GM18511 (cell line): ENCODE results near the gene DAB1.

Experiments
- ATAC-seq: cut with Tn5 transposase; IDR thresholded peaks from one replicate; pipeline ENCODE4 v1.9.1; 2021; ENCODE audit warnings: mild to moderate bottlenecking, moderate library complexity; ENCODE audit not compliant: unreplicated experiment

Gene DAB1

GRCh38 chr1:56995414-56996100, 428.3 kb downstream of the DAB1 start:
- no peak for ATAC-seq

GRCh38 chr1:56993475-56993874, 430.4 kb downstream of the DAB1 start:
- no peak for ATAC-seq

GRCh38 chr1:56992318-56993125, 431.3 kb downstream of the DAB1 start:
- no peak for ATAC-seq

GRCh38 chr1:56991576-56991975, 432.3 kb downstream of the DAB1 start:
- ATAC-seq, result no peak

- ATAC-seq, result no peak
These were observed 437.5 kb downstream of the DAB1 start for GRCh38 chr1:56986397-56986796.

GRCh38 chr1:56985857-56986256, 438.0 kb downstream of the DAB1 start:
- ATAC-seq, result no peak

- ATAC-seq, result no peak
These were observed 440.4 kb downstream of the DAB1 start for GRCh38 chr1:56983484-56983883.

- no peak for ATAC-seq
These were observed 443.7 kb downstream of the DAB1 start for GRCh38 chr1:56979986-56980755.

- no peak for ATAC-seq
These were observed 445.0 kb downstream of the DAB1 start for GRCh38 chr1:56978819-56979218.

- no peak for ATAC-seq
These were observed 445.9 kb downstream of the DAB1 start for GRCh38 chr1:56977910-56978309.

- ATAC-seq, result no peak
These were observed 448.4 kb downstream of the DAB1 start for GRCh38 chr1:56975446-56975845.

- ATAC-seq, result no peak
These were observed 449.7 kb downstream of the DAB1 start for GRCh38 chr1:56973923-56974742.

- ATAC-seq, result no peak
These were observed 450.9 kb downstream of the DAB1 start for GRCh38 chr1:56972976-56973375.

GRCh38 chr1:56970280-56970679, 453.6 kb downstream of the DAB1 start:
- no peak for ATAC-seq

GRCh38 chr1:56968878-56969495, 454.9 kb downstream of the DAB1 start:
- no peak for ATAC-seq

GRCh38 chr1:56967900-56968832, 455.7 kb downstream of the DAB1 start:
- ATAC-seq, result no peak

- no peak for ATAC-seq
These were observed 456.5 kb downstream of the DAB1 start for GRCh38 chr1:56967355-56967754.

GRCh38 chr1:56966698-56966999, 457.2 kb downstream of the DAB1 start:
- ATAC-seq, result no peak

GRCh38 chr1:56965916-56966697, 457.8 kb downstream of the DAB1 start, which contains the start of gene C8B:
Gene C8B (minus strand): TSS chr1:56966015. CDS start chr1:56965948, 67 bp downstream.
- no peak for ATAC-seq
